Neutrophil (primary cell): ENCODE measurements around the gene FGFR3.

Experiments used
- H3K27ac ChIP-seq: fragments of 200-600 bp; sonication (generic); 2 replicates; pipeline ENCODE4 v1.5.1; 2016; ENCODE audit warnings: mild to moderate bottlenecking, moderate library complexity
- H3K27me3 ChIP-seq: fragments of 200-600 bp; sonication (generic); 2 replicates; pipeline ENCODE4 v1.6.0; 2016; ENCODE audit warnings: mild to moderate bottlenecking
- H3K36me3 ChIP-seq: fragments of 200-600 bp; sonication (generic); 2 replicates; pipeline ENCODE4 v1.5.1; 2017
- H3K4me1 ChIP-seq, 2 experiments: fragments of 200-600 bp in 1 of 2; sonication (generic) in 1 of 2; 1 replicate in 1 of 2; 2 replicates in 1 of 2; pipeline versions ENCODE4 v1.5.1 to v1.6.1; 2013 to 2016; ENCODE audit warnings: low read depth in 1 of 2, low read length in 1 of 2, mild to moderate bottlenecking in 1 of 2, moderate library complexity in 1 of 2; ENCODE audit not compliant: control insufficient read depth in 1 of 2, insufficient read depth in 1 of 2
- H3K4me3 ChIP-seq, 2 experiments: fragments of 200-600 bp in 1 of 2; sonication (generic) in 1 of 2; 1 replicate in 1 of 2; 2 replicates in 1 of 2; pipeline ENCODE4 v1.5.1; 2013 to 2016; ENCODE audit warnings: low read depth in 1 of 2, low read length in 1 of 2, mild to moderate bottlenecking in 1 of 2, moderate library complexity in 1 of 2
- H3K9me3 ChIP-seq: fragments of 200-600 bp; sonication (generic); 2 replicates; pipeline ENCODE4 v1.5.1; 2016
- TF ChIP-seq, protein P1 (sequence below): fragments of 200-600 bp; sonication (generic); IDR thresholded peaks from 2 replicates; pipeline ENCODE4 v1.5.1; 2016; ENCODE audit warnings: antibody characterized with exemption

FGFR3 gene

DNA sequence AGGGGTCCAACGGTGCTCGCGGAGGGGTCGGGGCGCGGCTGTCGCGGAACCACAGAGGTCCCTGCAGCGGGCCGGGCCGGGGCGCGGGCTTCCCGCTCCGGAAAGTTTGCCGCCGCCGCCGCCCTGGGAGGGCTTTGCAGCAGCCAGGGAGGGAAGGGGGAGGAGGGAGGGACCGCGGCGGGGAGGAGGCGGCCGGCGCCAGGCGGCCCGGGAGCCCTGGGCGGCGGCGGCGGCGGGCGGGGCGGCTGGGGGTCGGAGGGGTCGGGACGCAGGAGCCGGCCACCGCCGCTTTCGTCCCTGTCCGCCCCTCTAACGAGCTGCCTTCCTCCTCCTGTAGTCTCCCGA lies 375 bp downstream of the FGFR3 start:
- Histone ChIP-seq H3K27ac (no peak overlapping the region), H3K4me1 (peaks cover 7 to 24% of the 10 kb centered on the region in 2 experiments), H3K9me3 (no peaks in the 10 kb centered on the region), H3K36me3 (no peaks in the 10 kb centered on the region), H3K27me3 (peaks cover 95% of the 10 kb centered on the region), H3K4me3 (no peak overlapping the region)
- TF ChIP-seq, protein P1, sequence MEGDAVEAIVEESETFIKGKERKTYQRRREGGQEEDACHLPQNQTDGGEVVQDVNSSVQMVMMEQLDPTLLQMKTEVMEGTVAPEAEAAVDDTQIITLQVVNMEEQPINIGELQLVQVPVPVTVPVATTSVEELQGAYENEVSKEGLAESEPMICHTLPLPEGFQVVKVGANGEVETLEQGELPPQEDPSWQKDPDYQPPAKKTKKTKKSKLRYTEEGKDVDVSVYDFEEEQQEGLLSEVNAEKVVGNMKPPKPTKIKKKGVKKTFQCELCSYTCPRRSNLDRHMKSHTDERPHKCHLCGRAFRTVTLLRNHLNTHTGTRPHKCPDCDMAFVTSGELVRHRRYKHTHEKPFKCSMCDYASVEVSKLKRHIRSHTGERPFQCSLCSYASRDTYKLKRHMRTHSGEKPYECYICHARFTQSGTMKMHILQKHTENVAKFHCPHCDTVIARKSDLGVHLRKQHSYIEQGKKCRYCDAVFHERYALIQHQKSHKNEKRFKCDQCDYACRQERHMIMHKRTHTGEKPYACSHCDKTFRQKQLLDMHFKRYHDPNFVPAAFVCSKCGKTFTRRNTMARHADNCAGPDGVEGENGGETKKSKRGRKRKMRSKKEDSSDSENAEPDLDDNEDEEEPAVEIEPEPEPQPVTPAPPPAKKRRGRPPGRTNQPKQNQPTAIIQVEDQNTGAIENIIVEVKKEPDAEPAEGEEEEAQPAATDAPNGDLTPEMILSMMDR = no peak

DNA sequence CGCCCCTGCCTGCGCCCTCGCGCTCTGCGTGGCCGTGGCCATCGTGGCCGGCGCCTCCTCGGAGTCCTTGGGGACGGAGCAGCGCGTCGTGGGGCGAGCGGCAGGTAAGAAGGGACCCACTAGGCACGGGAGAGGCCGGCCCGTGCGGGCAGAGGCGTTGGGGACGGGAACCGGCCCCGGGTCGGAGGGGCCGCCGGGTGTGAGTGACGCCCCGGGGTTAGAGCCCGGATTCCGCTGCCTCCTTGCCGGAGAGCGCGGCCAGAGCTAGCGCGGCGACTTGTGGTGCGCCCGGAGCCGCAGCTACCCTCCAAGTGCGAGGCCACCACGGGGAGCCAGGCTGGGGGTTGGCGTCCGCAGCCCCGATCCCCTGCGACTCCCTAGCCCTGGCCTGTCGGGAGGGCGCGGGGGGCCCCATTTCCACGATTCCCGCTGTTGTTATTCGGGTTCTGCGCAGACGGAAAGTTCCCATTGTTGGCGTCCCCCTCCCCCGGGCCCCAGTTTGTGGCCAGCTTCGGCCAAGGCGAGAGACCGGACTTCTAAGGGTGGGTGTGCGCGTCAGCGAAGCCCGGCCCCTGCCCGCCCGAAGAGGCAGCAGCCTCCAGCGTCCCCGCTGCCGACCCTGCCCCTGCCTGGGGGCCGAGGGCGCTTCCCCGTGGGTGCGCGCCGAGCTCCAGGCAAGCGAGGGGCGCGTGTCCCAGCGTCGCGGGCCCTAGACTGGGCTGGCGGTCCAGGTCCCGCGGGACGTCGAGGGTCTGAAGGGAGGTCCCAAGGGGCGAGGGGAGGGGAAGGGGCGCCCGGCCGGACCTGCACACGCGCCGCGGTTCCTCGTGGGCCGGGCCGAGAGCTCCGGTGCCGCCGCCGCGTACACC lies 1.1 kb downstream of the FGFR3 start:
- Histone ChIP-seq H3K4me1 (peaks cover 7 to 24% of the 10 kb centered on the region in 2 experiments), H3K4me3 (no peak overlapping the region)
- TF ChIP-seq, protein P1 = no peak

DNA sequence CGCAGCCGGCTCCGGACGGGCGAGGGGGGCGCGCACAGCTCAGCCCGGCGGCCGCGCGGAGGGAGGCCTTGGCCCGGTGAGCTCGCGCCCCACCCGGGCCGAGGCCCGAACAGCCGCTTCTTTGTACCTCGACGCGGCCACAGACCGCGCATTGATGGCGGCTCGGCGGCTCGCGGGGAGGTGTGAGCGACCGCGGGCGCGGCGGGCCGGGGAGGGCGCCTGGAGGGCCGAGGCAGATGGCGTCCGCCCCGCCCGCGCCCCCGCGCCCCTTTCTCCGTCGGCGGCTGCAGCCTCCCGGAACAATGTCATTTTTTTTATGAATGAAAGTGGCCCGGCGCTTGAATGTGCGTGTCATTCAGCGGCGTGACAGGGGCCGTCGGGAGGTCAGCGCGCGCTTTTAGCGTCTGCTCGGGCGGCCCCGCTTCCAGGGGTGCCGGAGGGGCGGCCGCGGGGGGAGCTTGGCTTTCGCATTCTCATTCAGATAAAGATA lies 1.8 kb downstream of the FGFR3 start:
- no peak overlapping the region for H3K27ac ChIP-seq
- H3K9me3 ChIP-seq = no peaks in the 10 kb centered on the region
- no peaks in the 10 kb centered on the region for H3K36me3 ChIP-seq
- H3K27me3 ChIP-seq = peaks cover 93% of the 10 kb centered on the region
- H3K4me1 ChIP-seq = peaks cover 6 to 23% of the 10 kb centered on the region in 2 experiments
- TF ChIP-seq, protein P1 = no peak
- H3K4me3 ChIP-seq = no peak overlapping the region

More for the DNA sequence above, 1.1 kb downstream of the FGFR3 start:
- no peaks in the 10 kb centered on the region for H3K36me3 ChIP-seq
- H3K9me3 ChIP-seq = no peaks in the 10 kb centered on the region
- H3K27me3 ChIP-seq = peaks cover 99% of the 10 kb centered on the region
- H3K27ac ChIP-seq = no peak overlapping the region

DNA sequence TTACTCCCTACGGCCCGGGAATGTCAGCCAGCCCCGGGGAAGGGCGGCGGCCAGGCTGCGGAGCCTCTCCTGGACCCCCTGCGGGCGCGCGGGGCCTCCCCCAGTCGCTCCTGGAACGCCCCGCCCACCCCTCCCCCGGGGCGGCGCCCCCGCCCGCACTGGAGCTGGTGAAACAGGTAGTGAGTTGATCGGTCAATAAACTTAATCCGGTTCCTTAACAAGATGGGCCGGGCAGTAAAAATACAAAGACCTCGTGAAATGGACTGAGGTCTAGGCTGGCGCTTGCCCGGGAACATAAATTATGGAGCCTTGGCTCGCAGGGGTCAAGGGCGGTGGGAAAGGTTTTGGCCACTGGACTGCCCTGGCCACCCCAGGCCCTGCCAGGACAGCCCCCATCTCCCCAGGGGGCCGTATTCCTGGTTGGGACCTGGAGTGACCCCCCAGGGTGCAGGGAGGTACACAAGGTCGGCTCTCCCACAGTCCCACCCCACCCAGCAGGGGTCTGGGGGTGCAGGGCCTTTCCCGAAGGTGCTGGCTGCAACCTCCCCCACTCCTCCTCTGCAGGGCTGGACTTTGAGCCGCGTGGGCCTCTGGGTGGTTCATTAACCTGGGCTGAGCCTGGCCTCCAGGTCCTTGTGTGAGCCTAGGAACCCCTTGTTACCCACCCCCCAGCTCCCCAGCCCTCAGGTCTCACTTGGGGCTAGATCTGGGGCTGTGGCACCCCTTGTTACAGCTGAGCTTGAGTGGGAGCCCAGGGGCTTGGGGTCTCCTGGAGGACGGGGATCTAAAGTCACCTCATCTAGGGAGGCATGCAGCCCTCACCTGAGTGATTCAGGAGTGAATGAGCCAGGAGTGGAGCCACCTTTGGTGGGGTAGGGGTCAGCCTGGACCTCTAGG lies 2.5 kb downstream of the FGFR3 start:
- H3K9me3 ChIP-seq = no peaks in the 10 kb centered on the region
- H3K4me1 ChIP-seq = peaks cover 0 to 18% of the 10 kb centered on the region in 2 experiments
- no peaks in the 10 kb centered on the region for H3K36me3 ChIP-seq
- peaks cover 86% of the 10 kb centered on the region for H3K27me3 ChIP-seq
- no peak overlapping the region for H3K27ac ChIP-seq
- no peak overlapping the region for H3K4me3 ChIP-seq
- TF ChIP-seq, protein P1 = no peak

DNA sequence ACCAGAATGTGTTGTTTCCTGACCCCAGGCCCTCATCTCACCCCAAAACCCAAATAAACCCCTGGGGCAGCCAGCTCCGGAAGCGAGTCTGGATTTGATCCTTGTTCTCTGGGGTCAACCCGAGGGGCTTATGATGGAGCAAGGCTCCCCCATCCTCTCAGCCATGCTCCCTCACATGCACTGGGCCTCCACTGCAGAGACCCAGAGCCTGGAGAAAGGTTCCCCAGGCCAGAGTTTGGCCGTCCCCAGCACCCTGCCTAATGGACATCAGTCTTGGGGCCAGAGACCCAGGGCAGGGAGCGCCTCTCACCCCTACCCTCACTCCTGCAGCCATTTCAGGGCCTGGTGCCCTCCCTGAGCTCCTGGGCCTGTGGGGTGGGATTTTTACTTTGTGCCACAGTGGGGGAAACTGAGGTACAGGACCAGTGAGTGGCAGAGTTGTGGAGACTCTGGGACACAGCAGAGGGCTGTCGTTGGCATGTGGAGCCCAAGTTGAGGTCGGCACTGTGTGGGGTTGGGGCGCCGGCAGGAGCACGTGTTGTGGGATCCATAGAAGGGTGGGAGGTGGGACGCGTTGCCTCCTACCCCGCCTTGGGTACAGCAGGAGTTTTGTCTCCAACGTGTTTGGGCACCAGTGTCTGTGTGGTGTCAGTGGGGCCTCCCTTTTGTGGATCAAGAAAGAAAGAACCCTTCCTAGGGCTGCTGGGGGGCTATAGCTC lies 3.6 kb downstream of the FGFR3 start:
- H3K27ac ChIP-seq = no peak overlapping the region
- H3K9me3 ChIP-seq = no peaks in the 10 kb centered on the region
- H3K27me3 ChIP-seq = peaks cover 75% of the 10 kb centered on the region
- H3K4me3 ChIP-seq = no peak overlapping the region
- peaks cover 0 to 18% of the 10 kb centered on the region in 2 experiments for H3K4me1 ChIP-seq
- TF ChIP-seq, protein P1 = no peak
- no peaks in the 10 kb centered on the region for H3K36me3 ChIP-seq
